Left lung (tissue), 10 donors: Measurements from ENCODE around the gene UTS2R. TPM values are rescaled to one million over a fixed set of nuclear protein-coding genes. Genes with fewer than 3 reads are reported as not detected.

Source experiments
- ATAC-seq: fragments of 200-7000 bp; cut with Tn5 transposase; one replicate; pipeline ENCODE4 v1.9.1; 2020; ENCODE audit warnings: moderate library complexity
- DNase-seq, 4 donors: peaks; one replicate each; pipeline ENCODE4 v3.0.0-alpha.2; 2013 to 2020
- H3K27ac ChIP-seq, 2 donors: fragments of 200-600 bp; sonication (generic) in 1 of 2; one replicate each; pipeline versions ENCODE4 v1.5.0 to v1.8.0; 2020 to 2021
- H3K27me3 ChIP-seq, 2 donors: fragments of 200-600 bp; sonication (generic) in 1 of 2; one replicate each; pipeline versions ENCODE4 v1.5.0 to v1.8.0; 2020 to 2021
- H3K36me3 ChIP-seq, 2 donors: fragments of 200-600 bp; sonication (generic) in 1 of 2; one replicate each; pipeline versions ENCODE4 v1.5.0 to v1.8.0; 2020 to 2021
- H3K4me1 ChIP-seq, 2 donors: fragments of 200-600 bp; one replicate each; pipeline ENCODE4 v1.8.0; 2021
- H3K4me3 ChIP-seq, 2 donors: fragments of 200-600 bp; sonication (generic) in 1 of 2; one replicate each; pipeline versions ENCODE4 v1.5.0 to v1.8.0; 2020 to 2021; ENCODE audit warnings: mild to moderate bottlenecking in 1 of 2
- H3K9me3 ChIP-seq, 2 donors: fragments of 200-600 bp; sonication (generic) in 1 of 2; one replicate each; pipeline versions ENCODE4 v1.5.0 to v1.8.0; 2020 to 2021
- intact Hi-C, 2 donors: fragments of 100-400 bp; cut with DNase I; formaldehyde crosslinking; loops; one replicate each; pipeline versions ENCODE4 v1.11.2 to v1.14.2; 2022
- polyA plus RNA-seq, 6 donors: library from polyadenylated mRNA; unstranded; fragments of 120-200 nt; gene quantifications; one replicate each; pipeline ENCODE4 v1.2.1, GENCODE V29; 2013; ENCODE audit not compliant: insufficient read length in 6 of 6
- total RNA-seq, 2 donors: library from RNA; stranded (reverse); fragmentation: NEBNext Ultra II Directional; extraction: Animal tissue kit (Norgen Biotek cat#: 25700); gene quantifications; one replicate each; pipeline ENCODE4 v1.2.1, GENCODE V29; 2021
- TF ChIP-seq, protein P1 (sequence below), 2 donors: fragments of 200-600 bp; sonication (generic) in 1 of 2; IDR thresholded peaks; one replicate each; pipeline versions ENCODE4 v1.5.0 to v1.8.0; 2021; ENCODE audit warnings: antibody characterized with exemption in 2 of 2
- donor health status: DM: no; HTN: yes; CAD: no.
- donor health status: DM: no; HTN: no; CAD: no.

Gene UTS2R
- total and polyA plus RNA-seq, 8 donors, result 0.11 TPM; not detected in 7

DNA sequence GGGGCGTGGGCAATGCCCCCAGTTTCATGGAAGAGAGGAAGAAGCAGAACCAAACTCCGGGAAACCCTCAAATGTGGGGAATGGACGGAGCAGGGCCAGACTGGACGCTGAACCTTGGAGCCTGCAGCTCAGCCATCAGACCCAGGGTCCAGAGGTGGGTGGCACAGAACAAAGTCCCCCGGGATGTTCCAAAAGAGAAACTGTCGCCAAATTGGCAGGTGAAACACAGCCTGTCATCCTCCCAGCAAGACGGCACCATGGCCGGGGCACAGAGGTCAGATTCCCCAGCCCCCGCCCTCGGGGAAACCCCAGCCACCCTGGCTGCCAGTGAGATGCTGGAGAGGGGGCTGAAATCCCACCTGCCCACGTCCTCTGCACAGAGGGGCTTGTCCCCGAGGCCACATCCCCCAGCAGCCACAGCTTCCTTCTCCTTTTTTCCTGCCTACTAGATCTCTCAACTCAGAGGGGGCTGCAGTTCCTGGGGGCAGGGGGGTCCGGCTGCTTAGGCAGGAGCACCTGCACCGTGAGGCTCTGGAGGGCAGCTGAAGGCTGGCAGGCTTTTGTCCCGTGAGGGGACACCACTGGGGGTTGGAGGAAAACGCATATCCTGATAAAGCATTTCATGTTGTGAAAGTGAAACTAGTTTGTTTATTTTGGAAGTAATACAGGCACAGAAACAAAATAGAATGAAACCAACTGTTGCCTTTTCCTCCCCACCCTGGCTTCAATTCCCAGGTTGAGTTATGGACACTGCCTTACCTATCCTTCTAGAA, 36.8 kb upstream of the UTS2R start:
- peak overlapping the region; percentile 45 to 84 for H3K27ac ChIP-seq
- peak; percentile 3 for ATAC-seq
- intact Hi-C loops, result no loop called here
- DNase-seq, result peak in 1 of 4 donors; percentile 82
- TF ChIP-seq, protein P1, sequence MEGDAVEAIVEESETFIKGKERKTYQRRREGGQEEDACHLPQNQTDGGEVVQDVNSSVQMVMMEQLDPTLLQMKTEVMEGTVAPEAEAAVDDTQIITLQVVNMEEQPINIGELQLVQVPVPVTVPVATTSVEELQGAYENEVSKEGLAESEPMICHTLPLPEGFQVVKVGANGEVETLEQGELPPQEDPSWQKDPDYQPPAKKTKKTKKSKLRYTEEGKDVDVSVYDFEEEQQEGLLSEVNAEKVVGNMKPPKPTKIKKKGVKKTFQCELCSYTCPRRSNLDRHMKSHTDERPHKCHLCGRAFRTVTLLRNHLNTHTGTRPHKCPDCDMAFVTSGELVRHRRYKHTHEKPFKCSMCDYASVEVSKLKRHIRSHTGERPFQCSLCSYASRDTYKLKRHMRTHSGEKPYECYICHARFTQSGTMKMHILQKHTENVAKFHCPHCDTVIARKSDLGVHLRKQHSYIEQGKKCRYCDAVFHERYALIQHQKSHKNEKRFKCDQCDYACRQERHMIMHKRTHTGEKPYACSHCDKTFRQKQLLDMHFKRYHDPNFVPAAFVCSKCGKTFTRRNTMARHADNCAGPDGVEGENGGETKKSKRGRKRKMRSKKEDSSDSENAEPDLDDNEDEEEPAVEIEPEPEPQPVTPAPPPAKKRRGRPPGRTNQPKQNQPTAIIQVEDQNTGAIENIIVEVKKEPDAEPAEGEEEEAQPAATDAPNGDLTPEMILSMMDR (IDR thresholded peaks at IDR 0.05), result no peak
- H3K36me3 ChIP-seq, result no peaks in the 10 kb centered on the region
- H3K4me3 ChIP-seq, result peak overlapping the region; percentile 14 to 75
- no peaks in the 10 kb centered on the region for H3K9me3 ChIP-seq
- peaks cover 0 to 18% of the 10 kb centered on the region in 2 donors for H3K27me3 ChIP-seq
- peaks cover 22 to 59% of the 10 kb centered on the region in 2 donors for H3K4me1 ChIP-seq

DNA sequence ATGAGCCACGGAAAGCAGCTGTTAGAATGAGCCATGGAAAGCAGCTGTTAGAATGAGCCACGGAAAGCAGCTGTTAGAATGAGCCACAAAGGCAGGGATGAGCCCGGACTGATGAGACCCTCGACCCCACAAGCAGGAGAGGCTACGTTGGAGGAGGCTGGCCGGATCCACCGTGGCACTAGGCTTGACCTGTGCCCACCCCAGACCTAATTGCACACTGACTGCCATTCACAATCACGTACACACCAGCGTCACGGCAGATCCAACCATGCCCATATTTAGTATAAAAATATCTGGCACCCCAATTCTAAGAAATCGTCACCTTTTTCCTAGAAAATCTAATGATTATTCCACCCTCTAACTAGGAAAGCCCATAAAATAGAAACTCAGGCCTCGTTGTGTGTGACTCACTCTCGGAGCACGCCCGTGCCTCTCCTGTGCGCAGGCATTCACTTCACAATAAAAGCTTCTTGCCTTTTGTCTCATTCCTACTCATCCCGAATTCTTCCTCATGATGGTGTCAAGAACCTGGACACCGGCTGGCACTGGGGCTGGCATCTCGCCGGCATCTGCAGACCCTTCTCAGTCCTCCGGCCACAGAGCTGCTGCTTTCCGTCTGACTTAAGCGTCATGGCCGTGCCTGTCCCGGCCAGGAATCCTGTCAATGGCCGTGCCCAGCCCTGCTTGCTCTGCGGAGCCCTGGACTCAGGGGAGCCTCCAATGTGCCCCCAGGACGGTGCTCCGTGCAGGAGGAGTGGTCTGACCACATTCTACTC, 32.5 kb upstream of the UTS2R start:
- TF ChIP-seq, protein P1 (IDR thresholded peaks at IDR 0.05), result no peak
- Histone ChIP-seq H3K4me1 (peaks cover 13 to 27% of the 10 kb centered on the region in 2 donors), H3K4me3 (peak overlapping the region; percentile 2 to 7), H3K9me3 (no peaks in the 10 kb centered on the region), H3K27ac (peak overlapping the region in 1 of 2 donors; percentile 5), H3K27me3 (no peaks in the 10 kb centered on the region), H3K36me3 (no peaks in the 10 kb centered on the region)
- DNase-seq (peak in 1 of 4 donors; percentile 69), ATAC-seq (peak; percentile 84)
- intact Hi-C loops, result no loop called here

DNA sequence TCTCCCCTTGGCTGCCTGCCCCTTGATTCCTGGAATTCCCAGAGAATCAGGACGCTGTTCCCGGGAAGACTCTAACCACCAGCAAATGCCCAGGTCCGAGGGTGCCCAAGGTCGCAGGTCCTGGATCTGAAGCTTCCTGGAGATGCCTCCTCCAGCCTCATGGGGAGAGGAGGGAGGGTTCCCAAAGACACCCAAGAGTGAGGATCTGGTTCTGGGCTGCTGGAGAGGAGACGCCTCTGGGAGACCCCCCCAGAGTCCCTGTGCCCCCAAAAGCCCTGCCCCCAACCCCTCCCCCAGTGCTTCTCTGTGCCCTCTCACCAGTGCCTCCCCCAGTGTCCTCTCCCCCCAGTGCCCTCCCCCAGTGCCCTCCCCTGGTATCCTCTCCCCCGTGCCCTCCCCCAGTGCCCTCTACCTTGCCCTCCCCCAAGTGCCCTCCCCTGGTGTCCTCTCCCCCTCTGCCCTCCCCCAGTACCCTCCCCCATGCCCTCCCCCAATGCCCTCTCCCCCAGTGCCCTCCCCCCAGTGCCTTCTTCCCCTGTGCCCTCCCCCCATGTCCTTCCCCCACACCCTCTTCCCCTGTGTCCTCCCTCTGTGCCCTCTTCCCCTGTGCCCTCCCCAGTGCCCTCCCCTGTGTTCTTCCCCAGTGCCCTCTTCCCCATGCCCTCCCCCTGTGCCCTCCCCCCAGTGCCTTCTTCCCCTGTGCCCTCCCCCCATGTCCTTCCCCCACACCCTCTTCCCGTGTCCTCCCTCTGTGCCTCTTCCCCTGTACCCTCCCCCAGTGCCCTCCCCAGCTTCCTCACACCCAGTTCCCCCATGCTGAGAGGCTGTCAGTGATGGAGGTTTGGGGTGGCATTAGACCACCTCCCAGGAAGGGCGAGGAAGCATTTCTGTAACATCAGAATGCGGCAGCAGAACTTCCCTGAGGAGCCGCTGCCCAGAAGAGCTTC, 31.7 kb upstream of the UTS2R start:
- intact Hi-C loops, result no loop called here
- ATAC-seq (peak; percentile 9), DNase-seq (peak in 1 of 4 donors; percentile 31)
- no peaks in the 10 kb centered on the region for H3K27me3 ChIP-seq
- TF ChIP-seq, protein P1 (IDR thresholded peaks at IDR 0.05), result no peak
- peaks cover 4 to 19% of the 10 kb centered on the region in 2 donors for H3K4me1 ChIP-seq
- H3K27ac ChIP-seq, result peak overlapping the region in 1 of 2 donors; percentile 5
- no peaks in the 10 kb centered on the region for H3K9me3 ChIP-seq
- H3K36me3 ChIP-seq, result no peaks in the 10 kb centered on the region
- H3K4me3 ChIP-seq, result peak overlapping the region in 1 of 2 donors; percentile 2

DNA sequence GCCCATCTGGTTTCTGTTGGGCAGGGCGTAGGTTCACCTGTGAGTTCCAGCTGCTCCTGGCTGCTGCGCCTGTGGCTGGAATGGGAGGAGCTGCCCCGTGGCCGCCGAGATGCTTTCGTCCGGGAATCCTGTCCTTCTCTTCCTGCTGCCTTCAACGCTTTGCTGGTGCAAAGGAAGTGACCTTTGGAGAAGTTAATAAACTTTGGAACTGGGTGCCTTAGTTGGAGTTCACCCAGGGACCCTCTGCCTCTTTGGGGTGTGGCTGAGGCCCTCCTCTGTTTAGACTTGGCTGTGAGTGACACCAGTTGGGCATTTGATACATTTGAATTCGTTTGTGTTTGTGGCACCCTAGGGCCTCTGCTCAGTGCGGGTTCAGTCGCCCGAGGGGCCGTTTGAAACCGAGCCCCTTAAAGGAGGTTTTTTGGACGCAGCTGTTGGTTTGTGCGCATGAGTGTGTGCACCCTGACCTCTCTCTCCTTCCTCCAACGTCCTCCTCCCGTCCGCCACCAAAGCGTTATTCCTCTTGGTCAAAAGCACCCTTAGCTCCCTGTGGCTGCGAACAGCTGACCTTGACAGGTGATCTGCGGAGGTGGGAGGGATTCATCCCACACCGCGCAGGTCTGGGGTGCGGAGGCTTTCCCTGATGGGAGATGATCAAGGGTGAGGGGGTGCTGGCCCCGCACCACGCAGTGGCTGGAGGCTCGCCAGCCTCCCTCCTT, 29.0 kb upstream of the UTS2R start:
- peaks cover 0 to 5% of the 10 kb centered on the region in 2 donors for H3K27me3 ChIP-seq
- H3K36me3 ChIP-seq, result no peaks in the 10 kb centered on the region
- ATAC-seq (no peak), DNase-seq (peak in 1 of 4 donors; percentile 63)
- H3K9me3 ChIP-seq, result no peaks in the 10 kb centered on the region
- no peak overlapping the region for H3K4me3 ChIP-seq
- intact Hi-C loops, result no loop called here
- peaks cover 0 to 3% of the 10 kb centered on the region in 2 donors for H3K4me1 ChIP-seq
- H3K27ac ChIP-seq, result no peak overlapping the region
- TF ChIP-seq, protein P1 (IDR thresholded peaks at IDR 0.05), result no peak
